ENCODE results near the gene C10orf71. TPM values are rescaled to one million over a fixed set of nuclear protein-coding genes. Genes with fewer than 3 reads are reported as not detected.

C10orf71 gene
- total RNA-seq, 1 experiment from 2014 or later: not detected

DNA sequence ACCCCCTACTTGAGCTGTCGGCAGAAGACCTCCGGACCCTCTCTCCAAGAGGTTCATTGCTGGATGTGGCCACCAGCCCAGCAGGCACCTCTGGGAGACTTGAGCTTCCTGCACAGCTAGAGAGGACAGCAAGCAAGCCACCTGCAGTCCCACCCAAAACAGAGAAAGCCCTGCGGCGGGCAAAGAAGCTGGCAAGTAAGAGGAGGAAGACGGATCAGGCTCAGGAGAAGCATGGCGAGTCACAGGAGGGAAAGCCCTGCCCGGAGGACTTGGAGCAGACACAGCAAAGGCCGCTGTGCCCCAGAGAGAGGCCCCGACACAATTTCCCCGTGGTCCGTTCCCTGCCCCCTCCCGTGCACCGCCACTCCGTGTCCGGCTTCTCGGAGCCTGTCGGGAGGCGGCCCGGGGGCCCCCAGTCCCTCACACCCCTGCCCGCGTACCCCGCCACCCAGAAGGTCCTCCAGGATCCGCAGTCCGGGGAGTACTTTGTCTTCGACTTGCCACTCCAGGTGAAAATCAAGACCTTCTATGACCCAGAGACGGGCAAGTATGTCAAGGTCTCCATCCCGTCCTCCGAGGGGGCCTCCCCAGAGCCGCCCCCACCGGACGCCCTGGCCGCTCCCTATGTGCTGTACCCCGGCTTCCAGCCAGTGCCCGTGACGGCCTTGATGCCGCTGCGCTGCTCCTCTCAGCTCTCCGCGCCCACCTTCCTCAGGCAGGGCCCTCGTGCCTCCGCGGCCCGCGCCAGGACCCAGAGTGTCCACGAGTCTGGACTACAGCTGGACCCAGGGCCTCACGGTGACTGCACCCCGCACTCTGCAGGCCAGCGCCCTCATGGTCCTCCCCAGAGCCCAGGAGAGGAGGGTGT lies 27.2 kb downstream of the C10orf71 start:
- H3K9me2 ChIP-seq (ENCODE audit: insufficient read depth): no peaks in the 10 kb centered on the region
- CTCF ChIA-PET: interaction anchor here (1.2 kb wide), 1 partner anchor 82 kb away, joined by 4 read pairs; no protein-coding TSS in a partner anchor

More for the DNA sequence above, 27.2 kb downstream of the C10orf71 start:
- Histone ChIP-seq H3K4me2 (ENCODE audit: low read length) (no peak overlapping the region), H3K27ac (ENCODE audit: low read depth, low read length) (no peak overlapping the region), H3K36me3 (ENCODE audit: control insufficient read depth in 1 of 2, insufficient read depth in 2 of 2, low read length in 2 of 2) (no peaks in the 10 kb centered on the region), H3K79me2 (ENCODE audit: insufficient read depth, low read length) (no peaks in the 10 kb centered on the region), H4K20me1 (ENCODE audit: insufficient read depth) (no peaks in the 10 kb centered on the region), H3K9ac (ENCODE audit: low read length) (no peak overlapping the region), H3K4me3 (replicated peaks in 1 of 2; ENCODE audit: low read depth in 1 of 2, low read length in 2 of 2) (no peak overlapping the region), H3K4me1 (ENCODE audit: control insufficient read depth in 1 of 2, insufficient read depth in 2 of 2, low read length in 2 of 2) (no peaks in the 10 kb centered on the region), H2AFZ (ENCODE audit: low read depth, low read length, poor library complexity, severe bottlenecking) (no peak overlapping the region), H3K27me3 (ENCODE audit: insufficient read depth, low read length) (peaks cover 31% of the 10 kb centered on the region), H3K9me3 (ENCODE audit: control insufficient read depth in 1 of 2, insufficient read depth in 1 of 2, low read depth in 1 of 2, low read length in 2 of 2) (no peaks in the 10 kb centered on the region)
- intact Hi-C loops (cut with micrococcal nuclease): no loop called here
- BruUV-seq (replicated peaks): no TSS peak
- RAD21 ChIA-PET (ENCODE audit: low non-redundant PET in 1 of 2, low total read pairs in 2 of 2, uncharacterized antibody in 2 of 2, unreplicated experiment in 2 of 2): no interaction called here
- ATAC-seq (no peak), DNase-seq (ENCODE audit: low read depth, low spot score) (no peak)
- POLR2A ChIA-PET: no interaction called here
- TF ChIP-seq EZH2phosphoT487 (IDR thresholded peaks at IDR 0.05; ENCODE audit: borderline replicate concordance) (no peak), ZNF274 (IDR thresholded peaks at IDR 0.05; ENCODE audit: low read depth, low read length) (no peak), CEBPB (IDR thresholded peaks at IDR 0.05; ENCODE audit: low read depth) (no peak), EGR1 (IDR thresholded peaks at IDR 0.05; ENCODE audit: low read depth) (no peak), YY1 (IDR thresholded peaks at IDR 0.05; ENCODE audit: extremely low read depth, insufficient replicate concordance, low read depth, low read length) (no peak)
- TF ChIP-seq, protein P1, sequence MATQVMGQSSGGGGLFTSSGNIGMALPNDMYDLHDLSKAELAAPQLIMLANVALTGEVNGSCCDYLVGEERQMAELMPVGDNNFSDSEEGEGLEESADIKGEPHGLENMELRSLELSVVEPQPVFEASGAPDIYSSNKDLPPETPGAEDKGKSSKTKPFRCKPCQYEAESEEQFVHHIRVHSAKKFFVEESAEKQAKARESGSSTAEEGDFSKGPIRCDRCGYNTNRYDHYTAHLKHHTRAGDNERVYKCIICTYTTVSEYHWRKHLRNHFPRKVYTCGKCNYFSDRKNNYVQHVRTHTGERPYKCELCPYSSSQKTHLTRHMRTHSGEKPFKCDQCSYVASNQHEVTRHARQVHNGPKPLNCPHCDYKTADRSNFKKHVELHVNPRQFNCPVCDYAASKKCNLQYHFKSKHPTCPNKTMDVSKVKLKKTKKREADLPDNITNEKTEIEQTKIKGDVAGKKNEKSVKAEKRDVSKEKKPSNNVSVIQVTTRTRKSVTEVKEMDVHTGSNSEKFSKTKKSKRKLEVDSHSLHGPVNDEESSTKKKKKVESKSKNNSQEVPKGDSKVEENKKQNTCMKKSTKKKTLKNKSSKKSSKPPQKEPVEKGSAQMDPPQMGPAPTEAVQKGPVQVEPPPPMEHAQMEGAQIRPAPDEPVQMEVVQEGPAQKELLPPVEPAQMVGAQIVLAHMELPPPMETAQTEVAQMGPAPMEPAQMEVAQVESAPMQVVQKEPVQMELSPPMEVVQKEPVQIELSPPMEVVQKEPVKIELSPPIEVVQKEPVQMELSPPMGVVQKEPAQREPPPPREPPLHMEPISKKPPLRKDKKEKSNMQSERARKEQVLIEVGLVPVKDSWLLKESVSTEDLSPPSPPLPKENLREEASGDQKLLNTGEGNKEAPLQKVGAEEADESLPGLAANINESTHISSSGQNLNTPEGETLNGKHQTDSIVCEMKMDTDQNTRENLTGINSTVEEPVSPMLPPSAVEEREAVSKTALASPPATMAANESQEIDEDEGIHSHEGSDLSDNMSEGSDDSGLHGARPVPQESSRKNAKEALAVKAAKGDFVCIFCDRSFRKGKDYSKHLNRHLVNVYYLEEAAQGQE (IDR thresholded peaks at IDR 0.05; ENCODE audit: low read depth): no peak
- TF ChIP-seq, protein P2, sequence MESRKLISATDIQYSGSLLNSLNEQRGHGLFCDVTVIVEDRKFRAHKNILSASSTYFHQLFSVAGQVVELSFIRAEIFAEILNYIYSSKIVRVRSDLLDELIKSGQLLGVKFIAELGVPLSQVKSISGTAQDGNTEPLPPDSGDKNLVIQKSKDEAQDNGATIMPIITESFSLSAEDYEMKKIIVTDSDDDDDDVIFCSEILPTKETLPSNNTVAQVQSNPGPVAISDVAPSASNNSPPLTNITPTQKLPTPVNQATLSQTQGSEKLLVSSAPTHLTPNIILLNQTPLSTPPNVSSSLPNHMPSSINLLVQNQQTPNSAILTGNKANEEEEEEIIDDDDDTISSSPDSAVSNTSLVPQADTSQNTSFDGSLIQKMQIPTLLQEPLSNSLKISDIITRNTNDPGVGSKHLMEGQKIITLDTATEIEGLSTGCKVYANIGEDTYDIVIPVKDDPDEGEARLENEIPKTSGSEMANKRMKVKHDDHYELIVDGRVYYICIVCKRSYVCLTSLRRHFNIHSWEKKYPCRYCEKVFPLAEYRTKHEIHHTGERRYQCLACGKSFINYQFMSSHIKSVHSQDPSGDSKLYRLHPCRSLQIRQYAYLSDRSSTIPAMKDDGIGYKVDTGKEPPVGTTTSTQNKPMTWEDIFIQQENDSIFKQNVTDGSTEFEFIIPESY (IDR thresholded peaks at IDR 0.05; ENCODE audit: extremely low read depth, insufficient replicate concordance, low read length): no peak

Data from HCT116 (cell line).